ENCODE data around the gene CRNN.

DNA sequence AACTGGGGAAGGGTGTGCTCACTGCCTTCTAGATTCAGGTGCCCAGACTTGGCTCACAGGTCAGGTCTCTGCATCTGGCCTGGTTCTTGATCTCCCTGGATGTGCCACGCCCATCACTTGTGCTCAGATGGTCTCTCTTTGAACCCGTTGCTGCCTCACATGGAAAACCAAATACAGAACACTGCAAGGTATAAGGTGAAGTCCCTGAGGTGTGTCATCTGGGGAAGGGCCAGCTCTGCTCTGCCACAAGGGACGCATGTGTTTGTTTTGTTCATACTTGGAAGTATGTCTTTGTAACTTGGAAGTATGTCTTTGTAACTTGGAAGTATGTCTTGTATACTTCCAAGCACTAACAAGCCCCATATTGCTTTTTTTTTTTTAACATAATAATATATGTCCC is 13.4 kb upstream of the CRNN start:
- TF ChIP-seq SUZ12 (IDR thresholded peaks at IDR 0.05; ENCODE audit: unreplicated experiment) (no peak), CHD1 (IDR thresholded peaks at IDR 0.05; ENCODE audit: low read depth, low read length) (no peak), POLR2AphosphoS5 (IDR thresholded peaks at IDR 0.05; ENCODE audit: low read length) (no peak), POLR2A (IDR thresholded peaks at IDR 0.05; ENCODE audit: low read depth, low read length) (no peak), EP300 (IDR thresholded peaks at IDR 0.05; ENCODE audit: borderline replicate concordance in 1 of 2, control insufficient read depth in 1 of 2, low read depth in 2 of 2, low read length in 2 of 2) (no peak)
- TF ChIP-seq, protein P1, sequence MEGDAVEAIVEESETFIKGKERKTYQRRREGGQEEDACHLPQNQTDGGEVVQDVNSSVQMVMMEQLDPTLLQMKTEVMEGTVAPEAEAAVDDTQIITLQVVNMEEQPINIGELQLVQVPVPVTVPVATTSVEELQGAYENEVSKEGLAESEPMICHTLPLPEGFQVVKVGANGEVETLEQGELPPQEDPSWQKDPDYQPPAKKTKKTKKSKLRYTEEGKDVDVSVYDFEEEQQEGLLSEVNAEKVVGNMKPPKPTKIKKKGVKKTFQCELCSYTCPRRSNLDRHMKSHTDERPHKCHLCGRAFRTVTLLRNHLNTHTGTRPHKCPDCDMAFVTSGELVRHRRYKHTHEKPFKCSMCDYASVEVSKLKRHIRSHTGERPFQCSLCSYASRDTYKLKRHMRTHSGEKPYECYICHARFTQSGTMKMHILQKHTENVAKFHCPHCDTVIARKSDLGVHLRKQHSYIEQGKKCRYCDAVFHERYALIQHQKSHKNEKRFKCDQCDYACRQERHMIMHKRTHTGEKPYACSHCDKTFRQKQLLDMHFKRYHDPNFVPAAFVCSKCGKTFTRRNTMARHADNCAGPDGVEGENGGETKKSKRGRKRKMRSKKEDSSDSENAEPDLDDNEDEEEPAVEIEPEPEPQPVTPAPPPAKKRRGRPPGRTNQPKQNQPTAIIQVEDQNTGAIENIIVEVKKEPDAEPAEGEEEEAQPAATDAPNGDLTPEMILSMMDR (IDR thresholded peaks at IDR 0.05 in 2 of 3, conservative IDR thresholded peaks at IDR 0.05 in 1 of 3; ENCODE audit: control insufficient read depth in 2 of 3, extremely low read depth in 1 of 3, insufficient read depth in 1 of 3, low read depth in 3 of 3, low read length in 3 of 3) = no peak

All from GM12878 (cell line).